Hepatic stellate cell (primary cell): Measurements from ENCODE around the gene MAMSTR.
"Not testable (repeated sequence)": the region's sequence is repeated elsewhere in the genome, so short reads cannot be mapped to it uniquely, and the experiment has no call there.

Experiments used
- DNase-seq: peaks from one replicate; pipeline ENCODE4 v3.0.0; 2011; ENCODE audit warnings: low spot score

The MAMSTR gene

GRCh38 chr19:48686088-48686487 lies 33.4 kb downstream of the MAMSTR start:
- no peak for DNase-seq

- DNase-seq: no peak
These were observed 33.9 kb downstream of the MAMSTR start for GRCh38 chr19:48685583-48685982.

GRCh38 chr19:48683349-48683748 lies 36.2 kb downstream of the MAMSTR start:
- peak; percentile 26 for DNase-seq

GRCh38 chr19:48681127-48681470 lies 38.4 kb downstream of the MAMSTR start:
- peak; percentile 63 for DNase-seq

- no peak for DNase-seq
These were observed 38.9 kb downstream of the MAMSTR start for GRCh38 chr19:48680436-48681126.

GRCh38 chr19:48680006-48680405 lies 39.5 kb downstream of the MAMSTR start:
- not testable (repeated sequence) for DNase-seq

- DNase-seq: no peak
These were observed 41.3 kb downstream of the MAMSTR start for GRCh38 chr19:48678201-48678600.

- no peak for DNase-seq
These were observed 42.6 kb downstream of the MAMSTR start for GRCh38 chr19:48676887-48677286.

GRCh38 chr19:48676487-48676886 lies 43.0 kb downstream of the MAMSTR start:
- no peak for DNase-seq

- DNase-seq: peak; percentile 95
These were observed 44.4 kb downstream of the MAMSTR start for GRCh38 chr19:48674921-48675824.

GRCh38 chr19:48674216-48674809 lies 45.2 kb downstream of the MAMSTR start:
- no peak for DNase-seq

- DNase-seq: no peak
These were observed 46.0 kb downstream of the MAMSTR start for GRCh38 chr19:48673436-48674100.

GRCh38 chr19:48672994-48673393 lies 46.5 kb downstream of the MAMSTR start, which contains the start of gene NTN5:
NTN5 (minus strand) TSS chr19:48673017; CDS start chr19:48670986, 2,031 bp downstream.
- no peak for DNase-seq

GRCh38 chr19:48671446-48671995 lies 48.0 kb downstream of the MAMSTR start:
- DNase-seq: no peak

- DNase-seq: no peak
These were observed 48.7 kb downstream of the MAMSTR start for GRCh38 chr19:48670699-48671445.

- DNase-seq: no peak
These were observed 49.4 kb downstream of the MAMSTR start for GRCh38 chr19:48669903-48670668.

- DNase-seq: no peak
These were observed 50.8 kb downstream of the MAMSTR start for GRCh38 chr19:48668761-48669160.

GRCh38 chr19:48668332-48668731 lies 51.2 kb downstream of the MAMSTR start:
- DNase-seq: no peak

GRCh38 chr19:48665786-48666185 lies 53.7 kb downstream of the MAMSTR start:
- DNase-seq: no peak

- no peak for DNase-seq
These were observed 55.0 kb downstream of the MAMSTR start for GRCh38 chr19:48664476-48664875.
